CD4-positive, alpha-beta T cell treated with Interleukin-4 for 1 hour (primary cell): ENCODE results near the gene LCN15.
"Not testable (repeated sequence)": the region's sequence is repeated elsewhere in the genome, so short reads cannot be mapped to it uniquely, and the experiment has no call there.

Source experiments
- DNase-seq, 2 donors: peaks; one replicate each; pipeline ENCODE4 v3.0.0-alpha.2; 2020 to 2022

LCN15 gene

GRCh38 chr9:136719195-136719880, 45.0 kb downstream of the LCN15 start:
- peak in 1 of 2 donors; percentile 45 for DNase-seq

- DNase-seq, result no peak
These were observed 45.7 kb downstream of the LCN15 start for GRCh38 chr9:136718345-136719194.

GRCh38 chr9:136717399-136717798, 46.9 kb downstream of the LCN15 start:
- DNase-seq, result no peak

GRCh38 chr9:136714893-136715274, 49.4 kb downstream of the LCN15 start:
- no peak for DNase-seq

GRCh38 chr9:136714096-136714892, 50.0 kb downstream of the LCN15 start:
- DNase-seq, result no peak

- DNase-seq, result no peak
These were observed 50.8 kb downstream of the LCN15 start for GRCh38 chr9:136713550-136713949.

GRCh38 chr9:136712690-136713544, 51.4 kb downstream of the LCN15 start:
- DNase-seq, result no peak

GRCh38 chr9:136711751-136712689, 52.3 kb downstream of the LCN15 start, which contains the start of gene DIPK1B:
Gene DIPK1B (plus strand): TSS chr9:136712572. CDS start chr9:136712666, 94 bp downstream.
- DNase-seq, result no peak

- not testable (repeated sequence) for DNase-seq
These were observed 53.1 kb downstream of the LCN15 start for GRCh38 chr9:136711219-136711648.

GRCh38 chr9:136710543-136710942, 53.8 kb downstream of the LCN15 start:
- no peak for DNase-seq
